Stimulated activated CD4-positive, alpha-beta T cell treated with anti-CD3 and anti-CD28 coated beads, Interleukin-12 subunit alpha, Interleukin-12 subunit beta, amount 100 ng/mL, for 4 hours (primary cell): ENCODE measurements around the gene ANKRD18B.
"Not testable (repeated sequence)": the region's sequence is repeated elsewhere in the genome, so short reads cannot be mapped to it uniquely, and the experiment has no call there.

Experiments
- DNase-seq: peaks from one replicate; pipeline ENCODE4 v3.0.0-alpha.2; 2020

Gene ANKRD18B

DNA sequence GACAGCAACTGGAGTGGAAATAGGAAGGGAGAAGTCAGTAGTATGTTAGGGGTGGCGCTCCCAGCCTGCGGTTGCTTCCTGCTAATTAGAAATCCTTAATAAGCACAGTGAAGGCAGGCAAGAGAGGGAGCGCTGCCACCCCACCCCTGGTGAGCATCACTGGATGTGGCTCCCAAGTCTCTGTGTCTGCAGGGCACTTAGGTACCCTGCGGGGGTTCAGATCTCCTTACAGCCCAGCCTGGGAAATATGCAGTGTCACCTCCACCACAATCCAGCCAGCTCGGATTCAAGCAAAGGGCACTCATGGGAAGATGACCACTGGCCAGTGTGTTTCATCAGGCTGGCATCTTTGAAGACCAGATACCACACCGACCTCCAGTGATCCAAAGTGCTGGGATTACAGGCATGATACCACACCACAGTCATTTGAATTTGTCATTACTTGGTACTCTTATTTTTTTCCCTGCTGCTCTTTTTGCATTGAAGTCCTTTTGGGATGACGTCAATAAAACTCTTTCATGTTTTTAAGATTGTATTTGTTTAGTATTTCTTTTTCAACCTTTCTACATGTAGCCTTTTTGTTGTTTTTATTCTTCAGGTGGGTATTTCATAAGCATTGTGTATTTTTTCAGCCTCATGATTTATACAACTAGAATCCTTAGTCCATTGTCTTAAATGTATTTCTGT is 90.1 kb downstream of the ANKRD18B start:
- no peak for DNase-seq

DNA sequence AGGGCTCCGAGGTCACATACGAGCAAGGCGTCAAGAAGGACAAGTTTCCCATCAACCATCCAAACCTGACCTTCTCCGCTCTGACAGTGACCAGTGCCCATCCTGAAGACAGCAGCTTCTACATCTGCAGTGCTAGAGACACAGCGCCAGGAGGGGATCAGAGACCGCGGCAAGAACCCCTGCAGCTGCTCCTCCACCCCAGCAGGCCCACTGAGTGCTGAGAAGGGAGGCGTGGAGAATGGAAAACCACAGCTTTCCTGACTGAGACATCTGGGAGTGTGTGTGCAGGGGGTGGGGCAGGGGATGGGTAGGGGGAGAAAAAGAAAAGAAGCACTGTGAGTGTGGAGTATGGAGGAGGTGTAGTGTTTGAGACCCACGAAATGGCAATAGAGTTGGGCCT is 94.3 kb downstream of the ANKRD18B start:
- not testable (repeated sequence) for DNase-seq

DNA sequence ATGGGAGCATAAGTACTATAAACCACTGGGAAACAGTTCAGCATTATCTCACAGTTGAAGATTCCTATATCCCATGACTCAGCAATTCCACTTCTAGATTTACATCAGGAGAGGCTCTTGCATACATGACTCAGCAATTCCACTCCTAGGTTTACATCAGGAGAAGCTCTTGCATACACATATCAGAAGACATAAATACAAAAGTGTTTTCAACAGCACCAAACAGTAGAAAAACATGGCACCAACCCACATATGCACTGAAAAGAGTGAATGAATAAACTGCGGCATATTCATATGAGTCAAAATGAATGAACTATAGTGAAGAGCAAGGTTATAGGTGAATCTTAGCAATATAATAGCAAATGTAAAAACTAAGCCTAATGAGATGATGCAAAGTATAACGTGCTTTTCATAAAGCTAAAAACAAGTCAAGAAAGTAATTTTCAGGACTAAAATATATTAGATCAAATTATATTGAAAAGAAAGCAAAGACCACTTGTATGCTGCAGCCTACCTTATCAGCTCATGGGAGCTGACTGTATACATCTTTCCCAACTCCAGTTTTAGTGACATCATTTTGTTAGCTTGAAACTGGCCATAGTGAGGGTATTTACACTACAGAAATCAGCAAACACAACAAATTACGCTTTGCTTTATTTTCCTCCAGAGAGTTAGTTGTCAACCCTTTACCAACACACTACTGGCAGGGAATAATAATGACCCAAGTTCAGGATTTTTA is 95.8 kb downstream of the ANKRD18B start:
- DNase-seq = no peak

DNA sequence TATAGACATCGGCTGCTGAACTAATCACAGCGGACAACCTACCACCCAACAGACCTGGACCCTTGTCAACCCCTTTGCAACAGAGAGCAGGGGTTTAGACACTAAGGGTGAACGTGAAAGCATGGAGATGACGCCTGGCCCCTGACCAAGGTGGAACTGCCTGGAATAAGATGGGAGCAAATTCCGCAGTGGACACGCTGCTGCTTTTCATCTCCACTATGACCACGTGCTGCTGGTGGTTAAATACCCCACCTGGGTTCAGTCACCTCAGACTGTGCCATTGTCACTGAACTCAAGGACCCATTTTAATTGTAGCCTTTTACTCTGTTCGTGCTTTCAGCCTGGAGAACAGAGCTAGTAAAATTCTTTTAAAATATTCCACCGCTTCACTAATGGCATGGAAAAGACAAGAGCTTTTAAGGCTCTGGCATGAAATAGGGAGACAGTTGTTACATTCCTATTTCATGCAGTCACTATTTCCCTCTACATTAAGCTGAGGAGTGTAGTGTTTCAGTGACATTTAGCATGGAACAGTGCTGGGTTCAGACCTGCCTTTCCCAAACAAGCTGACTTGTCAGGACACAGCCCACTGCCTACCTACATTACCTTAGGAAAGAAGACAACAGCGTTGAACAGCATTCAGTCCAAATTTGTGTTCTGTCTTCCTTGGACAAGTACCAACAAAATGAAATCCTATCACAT is 96.8 kb downstream of the ANKRD18B start:
- DNase-seq = no peak
